Adrenal gland (tissue), 5 donors: ENCODE results near the gene AIDA.

Source experiments
- CTCF ChIP-seq, 6 experiments: fragments of 450-650 bp in 4 of 6; fragments of 200-600 bp in 2 of 6; sonication (generic) in 1 of 6; IDR thresholded peaks; 1 replicate in 5 of 6; 2 replicates in 1 of 6; pipeline versions ENCODE4 v1.5.1 to v1.8.0; 2016 to 2021; ENCODE audit warnings: antibody characterized with exemption in 6 of 6, mild to moderate bottlenecking in 2 of 6, moderate library complexity in 1 of 6
- POLR2A ChIP-seq, 2 donors: fragments of 450-650 bp; IDR thresholded peaks; one replicate each; pipeline ENCODE4 v1.6.1; 2017; ENCODE audit warnings: antibody characterized with exemption in 2 of 2, mild to moderate bottlenecking in 2 of 2, moderate library complexity in 1 of 2
- donor health status: DM: no; HTN: no; CAD: no.

DNA sequence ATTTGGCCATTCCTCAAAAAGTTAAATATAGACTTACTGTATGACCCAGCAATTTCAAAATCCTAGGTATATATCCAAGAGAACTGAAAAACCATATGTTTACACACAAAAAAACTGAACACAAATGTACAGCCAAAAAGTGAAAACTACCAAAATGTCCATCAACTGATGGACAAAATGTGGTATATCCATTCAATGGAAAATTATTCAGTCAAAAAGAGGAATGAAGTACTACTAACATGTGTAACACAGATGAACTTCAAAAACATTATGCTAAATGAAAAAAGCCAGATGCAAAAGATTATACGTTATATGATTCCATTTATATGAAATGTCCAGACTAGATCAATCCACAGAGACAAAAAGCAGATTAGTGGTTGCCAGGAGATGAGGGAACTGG is 8.0 kb downstream of the AIDA start:
- no peak for TF ChIP-seq POLR2A (IDR thresholded peaks at IDR 0.05)
- no peak for TF ChIP-seq CTCF (IDR thresholded peaks at IDR 0.05)
